HG02798 (cell line): ENCODE data around the gene STOX1.
"Not testable (repeated sequence)": the region's sequence is repeated elsewhere in the genome, so short reads cannot be mapped to it uniquely, and the experiment has no call there.

Source experiments
- ATAC-seq: cut with Tn5 transposase; IDR thresholded peaks from one replicate; pipeline ENCODE4 v1.9.1; 2021; ENCODE audit warnings: mild to moderate bottlenecking; ENCODE audit not compliant: unreplicated experiment, poor library complexity

STOX1 gene

GRCh38 chr10:68826764-68827591 is at the start of gene STOX1:
Gene STOX1, plus strand, starts transcription at chr10:68827531. Its CDS starts 93 bp downstream, at chr10:68827624.
- peak; percentile 71 for ATAC-seq

DNA sequence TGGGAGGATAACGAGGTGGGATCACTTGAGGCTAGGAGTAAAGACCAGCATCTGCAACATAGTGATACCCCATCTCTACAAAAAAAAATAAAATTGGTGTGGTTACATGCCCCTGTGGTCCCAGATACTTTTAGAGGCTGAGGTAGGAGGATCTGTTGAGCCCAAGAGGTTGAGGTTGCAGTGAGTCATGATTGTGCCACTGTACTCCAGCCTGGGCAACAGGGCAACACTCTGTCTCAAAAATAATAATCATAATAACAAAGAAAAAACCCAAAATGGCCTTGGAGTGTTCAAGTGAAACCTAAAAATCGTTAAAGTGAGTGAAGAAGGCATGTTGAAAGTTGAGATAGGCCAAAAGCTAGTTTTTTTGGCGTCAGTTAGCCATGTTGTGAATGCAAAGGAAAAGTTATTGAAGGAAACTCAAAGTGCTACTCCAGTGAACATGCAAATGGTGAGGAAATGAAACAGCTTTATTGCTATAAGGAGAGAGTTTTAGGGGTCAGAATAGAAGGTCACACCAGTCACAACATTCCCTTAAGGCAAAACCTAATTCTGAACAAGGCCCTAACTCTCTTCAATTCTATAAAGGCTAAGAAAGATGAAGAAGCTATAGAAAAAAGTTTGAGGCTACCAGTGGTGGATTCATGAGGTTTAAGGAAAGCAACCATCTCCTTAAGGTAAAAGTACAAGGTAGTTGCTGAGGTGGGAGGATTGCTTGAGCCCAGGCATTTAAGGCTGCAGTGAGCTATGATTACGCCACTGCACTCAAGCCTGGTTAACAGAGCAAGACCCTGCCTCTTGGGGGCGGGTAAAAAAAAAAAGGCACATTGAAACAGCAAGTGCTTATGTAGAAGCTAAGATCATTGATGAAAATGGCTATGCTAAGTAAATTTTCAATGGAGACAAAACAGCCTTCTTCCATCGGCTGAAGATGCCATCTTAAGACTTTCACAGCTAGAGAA is 45.4 kb upstream of the STOX1 start:
- ATAC-seq = no peak

GRCh38 chr10:68784476-68784875 is 42.9 kb upstream of the STOX1 start:
- ATAC-seq = no peak

DNA sequence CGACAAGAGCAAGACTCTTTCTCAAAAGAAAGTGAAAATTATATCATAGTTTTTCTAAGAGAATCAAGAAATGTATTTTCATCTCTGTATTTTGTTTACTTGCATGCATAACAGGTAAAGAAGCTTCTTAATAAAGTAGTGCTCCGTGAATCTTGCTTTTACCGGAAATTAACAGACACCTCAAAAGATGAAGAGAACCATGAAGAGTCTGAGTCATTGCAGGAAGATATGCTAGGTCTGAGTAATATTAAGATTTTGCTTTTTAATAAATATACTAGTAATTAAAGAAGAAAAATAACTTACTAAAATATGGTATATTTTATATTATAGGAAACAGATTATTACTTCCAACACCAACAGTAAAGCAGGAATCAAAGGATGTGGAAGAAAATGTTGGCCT is 39.5 kb upstream of the STOX1 start:
- ATAC-seq = no peak

DNA sequence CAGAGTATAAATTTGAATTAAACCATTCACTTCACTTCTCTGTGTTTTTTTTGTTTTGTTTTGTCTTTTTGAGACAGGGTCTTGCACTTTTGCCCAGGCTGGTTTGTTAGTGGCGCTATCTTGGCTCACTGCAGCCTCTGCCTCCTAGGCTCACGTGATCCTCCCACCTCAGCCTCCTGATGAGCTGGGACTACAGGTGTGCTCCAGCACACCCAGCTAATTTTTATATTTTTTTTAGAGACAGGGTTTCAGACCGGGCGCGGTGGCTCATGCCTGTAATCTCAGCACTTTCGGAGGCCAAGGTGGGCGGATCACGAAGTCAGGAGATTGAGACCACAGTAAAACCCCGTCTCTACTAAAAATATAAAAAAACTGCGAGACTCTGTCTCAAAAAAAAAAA is 36.9 kb upstream of the STOX1 start:
- ATAC-seq = no peak

DNA sequence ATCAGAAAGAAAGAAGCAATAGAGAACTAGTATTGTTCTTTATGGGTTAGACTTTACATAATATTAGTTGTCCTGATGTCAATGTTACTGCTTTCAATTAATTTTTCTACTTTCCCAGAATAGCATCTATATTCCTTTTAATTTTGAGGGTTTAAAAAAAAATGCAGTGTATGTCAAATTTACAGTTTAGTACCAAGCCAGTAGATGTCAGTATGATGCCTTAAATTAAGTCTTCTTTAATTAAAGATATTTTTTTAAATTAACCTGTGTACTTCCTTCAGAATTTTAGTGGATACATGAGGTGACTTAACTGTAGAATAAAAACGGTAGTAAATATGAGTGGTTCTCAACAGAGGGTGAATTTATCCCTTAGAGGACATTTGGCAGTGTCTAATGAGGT is 35.2 kb upstream of the STOX1 start:
- no peak for ATAC-seq

DNA sequence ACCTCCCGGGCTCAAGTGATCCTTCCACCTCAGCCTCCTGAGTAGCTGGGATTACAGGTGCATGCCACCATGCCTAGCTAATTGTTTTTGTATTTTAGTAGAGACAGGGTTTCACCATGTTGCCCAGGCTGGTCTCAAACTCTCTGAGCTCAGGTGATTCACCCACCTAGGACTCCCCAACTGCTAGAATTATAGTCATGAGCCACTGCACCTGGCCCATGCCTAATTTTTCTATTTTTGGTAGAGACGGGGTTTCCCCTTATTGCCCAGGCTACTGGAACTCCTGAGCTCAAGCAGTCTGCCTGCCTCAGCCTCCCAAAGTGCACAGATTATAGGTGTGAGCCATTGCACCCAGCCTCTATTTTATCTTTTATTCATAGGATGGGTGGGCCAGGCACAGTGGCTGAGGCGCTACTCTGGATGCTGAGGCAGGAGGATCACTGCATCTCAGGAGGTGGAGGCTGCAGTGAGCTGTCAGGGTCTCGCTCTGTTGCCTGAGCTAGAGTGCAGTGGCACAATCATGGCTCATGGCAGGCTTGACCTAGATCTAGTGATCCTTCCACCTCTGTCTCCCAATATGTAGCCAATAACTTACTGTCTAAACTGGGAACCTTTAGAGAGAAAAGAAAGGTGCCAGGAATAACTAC is 31.3 kb upstream of the STOX1 start:
- no peak for ATAC-seq

DNA sequence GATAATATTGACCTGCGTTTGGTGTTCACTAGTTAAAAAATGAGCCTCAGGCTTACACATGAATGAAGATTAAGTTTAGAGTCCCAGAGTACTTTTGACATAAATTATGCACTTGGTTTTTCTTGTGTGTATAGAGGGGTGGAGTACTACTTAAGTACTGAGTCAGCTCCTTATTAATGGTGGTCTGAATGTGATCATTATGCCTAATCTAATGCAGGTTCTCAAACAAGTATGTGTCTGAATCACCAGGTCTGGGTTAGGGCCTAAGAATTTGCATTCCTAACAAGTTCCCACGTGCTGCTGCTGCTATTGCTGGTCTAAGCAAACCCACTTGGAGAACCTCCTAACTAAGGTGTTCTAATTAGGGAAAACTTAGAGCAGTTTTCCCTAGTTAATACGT is 30.7 kb upstream of the STOX1 start:
- no peak for ATAC-seq

DNA sequence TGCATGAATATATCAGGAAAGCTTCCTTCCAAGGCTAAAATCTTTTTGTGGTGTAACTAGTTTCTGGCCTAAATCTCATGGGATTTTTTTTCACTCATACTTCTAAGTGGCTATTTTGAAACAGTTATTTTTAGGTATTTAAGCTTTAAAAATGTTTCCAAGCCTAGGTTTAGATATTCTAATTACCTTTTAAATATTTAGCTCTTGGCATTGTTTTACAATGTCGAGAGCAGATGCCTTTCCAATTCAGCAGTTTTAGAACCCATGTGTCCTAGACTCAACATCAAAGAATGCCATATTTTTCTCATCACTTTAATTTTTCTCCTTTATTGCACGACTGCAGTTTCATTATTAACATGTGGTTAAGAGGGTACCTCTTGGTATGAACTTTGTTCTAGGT is 27.1 kb upstream of the STOX1 start:
- ATAC-seq = no peak

DNA sequence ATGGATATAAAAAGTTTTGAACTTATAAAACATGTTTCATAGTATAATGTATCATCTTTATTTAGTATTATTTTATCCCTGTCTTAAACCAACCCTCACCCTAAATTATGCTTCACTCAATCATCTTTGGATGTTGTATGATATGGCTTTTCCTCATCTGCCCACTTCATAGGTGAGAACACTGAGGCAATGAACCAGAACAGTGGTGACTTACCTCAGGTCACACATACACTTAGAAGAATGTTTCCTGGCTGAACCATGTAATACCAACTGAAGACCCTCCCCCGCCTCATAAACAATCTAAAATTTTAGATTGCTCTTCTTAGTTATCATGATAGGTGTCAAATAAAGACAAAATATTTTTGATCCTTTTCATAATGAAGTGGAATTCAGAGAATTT is 22.6 kb upstream of the STOX1 start:
- ATAC-seq = no peak

DNA sequence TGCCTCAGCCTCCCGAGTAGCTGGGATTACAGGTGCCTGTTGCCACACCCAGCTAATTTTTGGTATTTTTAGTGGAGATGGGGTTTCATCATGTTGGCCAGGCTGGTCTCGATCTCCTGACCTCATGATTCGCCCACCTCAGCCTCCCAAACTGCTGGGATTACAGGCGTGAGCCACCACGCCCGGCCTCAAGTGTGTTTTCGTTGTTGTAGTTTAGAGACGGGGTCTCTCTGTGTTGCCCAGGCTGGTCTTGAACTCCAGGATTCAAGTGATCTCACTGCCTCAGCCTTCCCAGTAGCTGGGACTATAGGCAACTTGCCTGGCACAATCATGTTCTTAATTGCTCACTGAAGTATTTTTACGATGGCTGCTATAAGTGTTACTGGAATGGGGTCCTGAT is 16.5 kb upstream of the STOX1 start:
- not testable (repeated sequence) for ATAC-seq

GRCh38 chr10:68811314-68812009 is 15.9 kb upstream of the STOX1 start:
- no peak for ATAC-seq

- no peak for ATAC-seq
Measured at GRCh38 chr10:68812420-68812819, 14.9 kb upstream of the STOX1 start.

GRCh38 chr10:68813559-68813958 is 13.8 kb upstream of the STOX1 start:
- no peak for ATAC-seq

DNA sequence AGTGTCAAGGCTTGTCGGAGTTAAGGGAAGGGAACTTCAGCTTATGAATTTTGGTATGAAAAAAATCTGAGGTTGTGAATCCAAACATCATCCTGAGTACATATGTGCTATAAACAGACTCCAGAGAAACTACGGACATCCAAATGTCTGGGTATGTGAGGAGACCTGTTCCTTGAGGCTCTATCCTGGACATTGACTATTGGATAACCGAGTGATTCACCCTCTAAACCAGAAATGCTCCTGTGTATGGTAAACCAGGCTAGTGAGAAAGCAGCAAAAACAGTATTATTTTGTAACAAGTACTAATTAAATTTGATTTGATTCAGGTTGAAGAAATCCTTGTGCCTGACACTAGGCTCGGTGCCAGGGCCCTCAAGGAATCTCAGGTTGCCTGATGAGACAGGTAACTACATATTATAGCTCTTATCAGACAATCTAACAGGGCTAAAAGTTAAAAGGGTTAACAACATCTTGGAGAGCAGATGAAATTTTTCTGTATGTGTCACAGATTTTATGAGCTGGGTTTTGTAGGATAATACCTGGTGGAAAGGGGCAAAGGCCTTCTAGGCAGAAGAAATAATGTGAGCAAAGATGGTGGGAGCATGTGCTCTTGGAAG is 10.4 kb upstream of the STOX1 start:
- ATAC-seq = no peak

DNA sequence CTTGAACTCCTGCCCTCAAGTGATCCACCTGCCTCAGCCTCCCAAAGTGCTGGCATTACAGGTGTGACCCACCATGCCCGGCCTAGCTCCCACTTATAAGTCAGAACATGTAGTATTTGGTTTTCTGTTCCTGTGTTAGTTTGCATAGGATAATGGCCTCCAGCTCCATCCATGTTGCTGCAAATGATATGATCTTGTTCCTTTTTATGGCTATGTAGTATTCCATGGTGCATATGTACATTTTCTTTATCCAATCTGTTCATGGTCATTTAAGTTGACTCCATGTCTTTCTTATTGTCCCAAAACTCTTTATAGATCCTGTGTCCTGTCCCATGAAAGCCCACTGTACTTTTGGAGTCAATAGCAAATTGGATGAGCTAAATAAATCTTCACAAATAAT is 7.0 kb upstream of the STOX1 start:
- not testable (repeated sequence) for ATAC-seq

- ATAC-seq = not testable (repeated sequence)
Measured at GRCh38 chr10:68822626-68823025, 4.7 kb upstream of the STOX1 start.

DNA sequence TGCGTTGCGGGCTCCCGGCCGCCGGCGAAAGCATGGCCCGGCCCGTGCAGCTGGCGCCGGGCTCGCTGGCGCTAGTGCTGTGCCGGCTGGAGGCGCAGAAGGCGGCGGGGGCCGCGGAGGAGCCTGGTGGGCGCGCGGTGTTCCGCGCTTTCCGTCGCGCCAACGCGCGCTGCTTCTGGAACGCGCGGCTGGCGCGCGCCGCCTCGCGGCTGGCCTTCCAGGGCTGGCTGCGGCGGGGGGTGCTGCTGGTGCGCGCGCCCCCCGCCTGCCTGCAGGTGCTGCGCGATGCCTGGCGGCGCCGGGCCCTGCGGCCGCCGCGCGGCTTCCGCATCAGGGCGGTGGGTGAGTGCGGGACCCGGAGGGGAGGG is 245 bp downstream of the STOX1 start:
- ATAC-seq = not testable (repeated sequence)

DNA sequence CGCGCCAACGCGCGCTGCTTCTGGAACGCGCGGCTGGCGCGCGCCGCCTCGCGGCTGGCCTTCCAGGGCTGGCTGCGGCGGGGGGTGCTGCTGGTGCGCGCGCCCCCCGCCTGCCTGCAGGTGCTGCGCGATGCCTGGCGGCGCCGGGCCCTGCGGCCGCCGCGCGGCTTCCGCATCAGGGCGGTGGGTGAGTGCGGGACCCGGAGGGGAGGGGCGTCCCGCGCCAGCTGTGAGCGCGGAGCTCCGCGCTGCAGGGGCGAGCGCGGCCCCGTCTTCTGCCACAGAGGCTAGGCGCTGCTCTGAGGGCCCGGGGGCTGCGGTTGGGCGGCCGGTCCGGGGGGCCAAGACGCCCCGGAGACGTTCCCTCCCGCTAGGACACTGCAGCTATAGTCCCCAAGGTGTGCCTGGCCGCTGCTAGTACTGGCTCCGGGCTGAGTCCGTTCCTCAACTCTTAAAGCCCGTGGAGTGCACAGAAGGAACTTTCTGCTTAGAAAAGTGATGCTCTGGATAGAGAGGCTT is 811 bp downstream of the STOX1 start:
- peak; percentile 36 for ATAC-seq

DNA sequence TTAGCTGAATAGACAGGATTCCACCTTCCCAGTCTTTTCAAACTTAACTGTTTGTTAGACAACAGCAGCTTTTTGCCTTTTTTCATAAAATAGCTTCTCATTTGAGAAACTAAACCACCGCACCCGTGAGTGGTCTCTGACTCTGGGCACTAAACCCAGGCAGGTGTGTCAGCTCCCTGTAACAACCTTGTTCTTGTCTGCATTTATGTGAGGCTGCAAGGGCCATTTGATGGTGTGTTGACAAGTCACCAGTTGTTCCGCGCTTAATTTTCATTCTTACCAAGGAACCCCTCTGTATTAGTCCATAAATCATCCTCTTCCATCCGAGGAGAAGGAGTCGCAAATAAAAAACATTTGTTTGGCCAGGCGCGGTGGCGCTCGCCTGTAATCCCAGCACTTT is 1.5 kb downstream of the STOX1 start:
- ATAC-seq = no peak
